Occipital lobe (tissue), 2 donors: ENCODE results near the gene CAMK2G. TPM values are rescaled to one million over a fixed set of nuclear protein-coding genes. Genes with fewer than 3 reads are reported as not detected.
"Not testable (repeated sequence)": the region's sequence is repeated elsewhere in the genome, so short reads cannot be mapped to it uniquely, and the experiment has no call there.

Experiments
- DNase-seq: peaks from one replicate; lab custom pipeline; 2025; lab: John Stamatoyannopoulos, UW
- total RNA-seq: library from RNA; depleted of rRNA; stranded (reverse); fragments of >200 nt; gene quantifications from one replicate; pipeline ENCODE4 v1.2.3, GENCODE V29; 2014

Gene CAMK2G
- total RNA-seq = 64.1 TPM

- DNase-seq = peak; percentile 74
Measured at GRCh38 chr10:73874267-73875138, at the start of gene CAMK2G. Gene CAMK2G, minus strand, starts transcription at chr10:73874555. Its CDS starts 94 bp downstream, at chr10:73874461.

- no peak for DNase-seq
Measured at GRCh38 chr10:73922864-73923133, 48.4 kb upstream of the CAMK2G start.

- DNase-seq = no peak
Measured at GRCh38 chr10:73922007-73922863, 47.9 kb upstream of the CAMK2G start.

GRCh38 chr10:73920089-73920488, 45.7 kb upstream of the CAMK2G start:
- DNase-seq = no peak

- not testable (repeated sequence) for DNase-seq
Measured at GRCh38 chr10:73919481-73919880, 45.1 kb upstream of the CAMK2G start.

- no peak for DNase-seq
Measured at GRCh38 chr10:73917566-73918305, 43.4 kb upstream of the CAMK2G start.

GRCh38 chr10:73916761-73917470, 42.6 kb upstream of the CAMK2G start:
- DNase-seq = no peak

DNA sequence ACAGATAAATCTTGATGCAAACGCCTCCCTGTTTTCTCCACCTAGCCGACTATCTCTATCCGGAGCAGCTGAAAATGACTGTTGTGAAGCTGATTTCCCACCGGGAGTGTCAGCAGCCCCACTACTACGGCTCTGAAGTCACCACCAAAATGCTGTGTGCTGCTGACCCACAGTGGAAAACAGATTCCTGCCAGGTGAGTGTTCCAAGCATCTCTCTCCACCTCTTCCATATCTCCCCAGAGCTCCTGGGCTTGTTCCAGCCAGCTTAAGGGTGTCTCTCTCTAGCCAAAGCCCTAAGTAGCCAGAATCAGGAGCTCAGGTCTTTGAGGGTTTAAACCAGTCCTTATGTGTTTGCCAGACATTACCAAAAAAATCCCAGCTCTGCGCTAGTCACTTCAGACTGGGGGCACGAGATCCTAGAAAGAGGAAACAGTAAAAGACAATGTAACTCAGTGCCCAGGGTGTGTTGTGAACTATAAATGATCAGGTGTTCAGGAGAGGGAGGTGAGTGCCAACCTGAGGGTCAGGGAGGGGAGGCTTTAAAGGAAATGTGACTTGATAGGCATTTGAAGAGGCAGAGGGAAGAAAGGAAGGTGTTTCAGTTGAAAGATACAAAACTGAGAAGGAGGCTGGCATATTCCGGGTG, 41.0 kb upstream of the CAMK2G start:
- no peak for DNase-seq

DNA sequence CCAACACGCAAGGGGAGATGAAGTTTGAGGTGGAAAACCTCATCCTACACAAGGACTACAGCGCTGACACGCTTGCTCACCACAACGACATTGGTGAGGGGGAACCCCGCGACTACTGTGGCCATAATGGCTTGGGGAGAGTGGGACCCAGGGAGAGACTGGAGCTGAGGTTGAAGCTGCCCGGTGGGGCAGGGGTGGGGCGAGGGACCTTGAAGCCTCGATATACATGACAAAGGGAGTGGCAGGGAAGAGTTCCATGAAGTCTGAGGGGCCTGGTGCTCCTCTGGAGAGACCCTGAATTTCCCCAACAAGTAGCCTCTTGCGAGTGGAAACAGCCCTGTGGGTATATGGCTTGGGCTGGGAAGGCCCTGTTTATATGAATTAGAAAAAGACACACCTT, 39.7 kb upstream of the CAMK2G start:
- no peak for DNase-seq

DNA sequence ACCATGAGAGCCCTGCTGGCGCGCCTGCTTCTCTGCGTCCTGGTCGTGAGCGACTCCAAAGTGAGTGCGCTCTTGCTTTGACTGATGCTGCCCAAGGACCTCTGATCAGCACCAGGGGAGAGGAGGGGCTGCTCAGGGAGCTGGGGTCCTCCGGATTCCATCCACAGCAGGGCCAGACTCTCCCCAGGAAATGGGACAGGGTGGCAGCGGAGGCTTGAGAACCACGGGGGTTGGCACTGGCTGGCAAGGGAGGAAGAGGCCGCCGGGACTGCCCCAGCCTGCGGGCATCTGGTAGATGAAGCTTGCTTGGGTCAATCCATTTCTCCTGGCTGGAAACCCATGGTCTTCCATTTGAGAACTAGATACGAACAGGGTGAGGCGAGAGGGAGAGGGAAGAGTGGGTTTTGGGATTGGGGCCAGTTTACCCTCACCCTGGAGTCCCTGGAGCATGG, 37.2 kb upstream of the CAMK2G start:
- DNase-seq = no peak

DNA sequence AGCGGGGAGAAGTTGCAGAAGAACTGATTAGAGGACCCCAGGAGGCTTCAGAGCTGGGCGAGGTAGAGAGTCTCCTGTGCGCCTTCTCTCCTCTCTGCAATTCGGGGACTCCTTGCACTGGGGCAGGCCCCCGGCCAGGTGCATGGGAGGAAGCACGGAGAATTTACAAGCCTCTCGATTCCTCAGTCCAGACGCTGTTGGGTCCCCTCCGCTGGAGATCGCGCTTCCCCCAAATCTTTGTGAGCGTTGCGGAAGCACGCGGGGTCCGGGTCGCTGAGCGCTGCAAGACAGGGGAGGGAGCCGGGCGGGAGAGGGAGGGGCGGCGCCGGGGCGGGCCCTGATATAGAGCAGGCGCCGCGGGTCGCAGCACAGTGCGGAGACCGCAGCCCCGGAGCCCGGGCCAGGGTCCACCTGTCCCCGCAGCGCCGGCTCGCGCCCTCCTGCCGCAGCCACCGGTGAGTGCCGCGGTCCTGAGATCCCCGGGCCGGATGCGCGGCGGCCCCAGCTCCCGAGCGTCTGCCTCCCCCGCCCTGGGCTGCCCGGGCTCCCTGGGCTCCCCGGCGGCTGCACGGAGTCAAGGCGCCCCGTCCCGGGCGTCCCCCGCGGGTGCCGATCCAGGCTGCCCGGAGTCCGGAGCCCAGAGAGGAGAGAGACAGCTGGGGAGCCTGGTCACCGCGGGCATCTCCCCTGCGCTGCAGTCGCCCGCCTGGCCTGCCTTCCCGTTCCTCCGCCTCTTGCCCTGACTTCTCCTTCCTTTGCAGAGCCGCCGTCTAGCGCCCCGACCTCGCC, 36.6 kb upstream of the CAMK2G start, which contains the start of gene PLAU:
TSS of gene PLAU (plus strand) at position 369 of the 789 bp plus-strand sequence. CDS start 424 bp downstream, outside the sequence.
- no peak for DNase-seq

- no peak for DNase-seq
Measured at GRCh38 chr10:73910401-73910763, 36.0 kb upstream of the CAMK2G start.

DNA sequence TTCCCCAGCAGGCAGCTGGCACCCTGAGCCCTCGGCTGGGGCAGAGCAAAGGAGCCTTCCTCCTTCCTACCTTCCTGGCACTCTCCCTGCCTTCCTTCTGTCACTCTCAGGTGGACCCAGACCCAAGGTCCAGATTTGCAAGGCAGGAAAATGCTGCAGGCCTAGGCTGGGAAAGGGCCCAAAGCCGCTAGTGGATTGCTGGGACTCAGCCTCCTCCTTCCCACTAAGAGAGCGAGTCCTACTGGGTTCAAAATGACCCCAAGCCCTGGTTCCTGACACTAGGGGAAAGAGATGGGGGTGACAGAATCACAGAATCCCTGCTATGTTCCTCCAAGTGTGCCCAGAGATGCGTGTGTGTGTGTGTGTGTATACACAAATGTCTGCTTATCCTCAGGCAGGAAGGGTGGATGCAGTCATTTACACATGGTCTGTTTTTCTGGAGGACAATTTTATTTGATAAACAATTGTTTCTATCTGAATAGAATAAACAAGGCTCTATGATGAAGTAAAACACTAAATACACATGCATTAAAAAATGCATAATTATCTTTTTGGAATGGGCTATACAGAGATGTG, 35.3 kb upstream of the CAMK2G start:
- DNase-seq = no peak

- no peak for DNase-seq
Measured at GRCh38 chr10:73908853-73909539, 34.6 kb upstream of the CAMK2G start.

GRCh38 chr10:73907841-73908517, 33.6 kb upstream of the CAMK2G start:
- DNase-seq = no peak

DNA sequence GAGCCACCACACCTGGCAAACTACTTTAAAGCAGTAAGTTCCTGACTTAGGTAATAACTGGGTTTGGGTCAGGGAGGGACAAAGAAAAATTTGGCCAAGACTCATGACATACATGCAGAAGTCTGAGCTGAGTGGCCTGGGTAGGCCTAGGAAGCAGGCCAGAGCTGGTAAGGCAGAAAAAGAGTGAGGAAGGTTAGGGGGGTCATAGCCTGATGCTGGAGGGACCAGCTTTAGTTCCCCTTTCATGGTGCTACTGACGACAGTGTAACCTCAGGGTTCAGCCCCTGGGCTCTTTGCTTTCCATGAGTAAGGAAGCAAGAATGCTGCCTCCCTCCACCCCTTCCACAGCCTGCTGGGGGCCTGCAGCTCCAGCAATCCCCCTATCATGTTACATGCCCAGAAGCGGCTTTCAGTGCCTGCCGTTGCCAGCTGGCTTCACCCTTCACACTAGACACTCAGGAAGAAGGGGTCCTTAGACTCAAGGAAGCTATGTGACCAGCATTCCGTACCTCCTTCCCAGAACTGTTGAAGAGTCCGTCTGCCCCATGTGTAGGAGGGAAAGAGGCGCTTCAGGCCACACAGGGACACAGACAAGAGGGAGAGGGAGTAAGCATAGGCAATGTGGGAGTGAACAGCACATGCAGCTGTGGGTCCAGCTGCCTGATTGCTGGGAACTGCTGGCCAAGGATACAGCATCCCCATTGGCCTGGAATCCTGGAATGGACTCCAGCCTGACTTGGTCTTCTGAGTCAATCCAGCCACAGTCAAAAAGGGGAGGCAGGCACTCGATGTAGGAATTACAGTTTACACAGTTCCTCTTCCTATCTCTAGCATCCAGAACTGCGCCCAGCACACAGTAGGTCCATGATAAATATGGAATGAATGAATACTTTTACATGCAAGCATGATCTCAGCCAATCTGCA, 32.4 kb upstream of the CAMK2G start:
- no peak for DNase-seq
